Hepatocyte (in vitro differentiated cells): Measurements from ENCODE around the gene FBXO41. TPM values are rescaled to one million over a fixed set of nuclear protein-coding genes. Genes with fewer than 3 reads are reported as not detected.

ENCODE experiments used
- DNase-seq: peaks from one replicate; pipeline ENCODE4 v3.0.0-alpha.2; 2016; ENCODE audit warnings: low spot score
- H2AFZ ChIP-seq: fragments of 200-600 bp; sonication (generic); 2 replicates; pipeline ENCODE4 v1.6.0; 2016; ENCODE audit warnings: antibody characterized with exemption, mild to moderate bottlenecking
- H3K27ac ChIP-seq: fragments of 200-600 bp; sonication (generic); 2 replicates; pipeline ENCODE4 v1.5.1; 2016; ENCODE audit warnings: mild to moderate bottlenecking
- H3K27me3 ChIP-seq: fragments of 200-600 bp; sonication (generic); 2 replicates; pipeline ENCODE4 v1.6.1; 2016
- H3K36me3 ChIP-seq: fragments of 200-600 bp; sonication (generic); replicated peaks from 2 replicates; pipeline ENCODE4 v1.5.1; 2016; ENCODE audit warnings: low read depth; ENCODE audit not compliant: insufficient read depth
- H3K4me1 ChIP-seq: fragments of 200-600 bp; sonication (generic); 2 replicates; pipeline ENCODE4 v1.5.1; 2016; ENCODE audit warnings: mild to moderate bottlenecking, moderate library complexity; ENCODE audit not compliant: insufficient read depth
- H3K4me2 ChIP-seq: fragments of 200-600 bp; sonication (generic); 2 replicates; pipeline ENCODE4 v1.6.0; 2016
- H3K4me3 ChIP-seq: fragments of 200-600 bp; sonication (generic); 2 replicates; pipeline ENCODE4 v1.5.1; 2016; ENCODE audit warnings: mild to moderate bottlenecking
- H3K79me2 ChIP-seq: fragments of 200-600 bp; sonication (generic); 2 replicates; pipeline ENCODE4 v1.6.0; 2017; ENCODE audit warnings: mild to moderate bottlenecking
- H3K9me2 ChIP-seq: fragments of 200-600 bp; sonication (generic); replicated peaks from 2 replicates; pipeline ENCODE4 v1.6.0; 2017; ENCODE audit warnings: mild to moderate bottlenecking; ENCODE audit not compliant: insufficient read depth
- H3K9me3 ChIP-seq: fragments of 200-600 bp; sonication (generic); 2 replicates; pipeline ENCODE4 v1.5.1; 2016; ENCODE audit warnings: low read depth, mild to moderate bottlenecking
- H4K20me1 ChIP-seq: fragments of 200-600 bp; sonication (generic); 2 replicates; pipeline ENCODE4 v1.6.0; 2016; ENCODE audit warnings: mild to moderate bottlenecking; ENCODE audit not compliant: insufficient read depth, poor library complexity, severe bottlenecking
- CTCF ChIP-seq: fragments of 200-600 bp; sonication (generic); IDR thresholded peaks from 2 replicates; pipeline ENCODE4 v1.5.1; 2016; ENCODE audit warnings: antibody characterized with exemption, mild to moderate bottlenecking; ENCODE audit not compliant: poor library complexity
- EZH2 ChIP-seq: fragments of 200-600 bp; sonication (generic); IDR thresholded peaks from 2 replicates; pipeline ENCODE4 v1.6.1; 2016; ENCODE audit warnings: antibody characterized with exemption, mild to moderate bottlenecking, borderline replicate concordance
- EZH2phosphoT487 ChIP-seq: fragments of 200-600 bp; sonication (generic); IDR thresholded peaks from one replicate; pipeline ENCODE4 v1.6.1; 2018; ENCODE audit warnings: antibody characterized with exemption, mild to moderate bottlenecking, low read depth, moderate library complexity; ENCODE audit not compliant: unreplicated experiment, severe bottlenecking
- WGBS: methylation state at CpG from one replicate; pipeline ENCODE4 v1.1.6; 2016; ENCODE audit warnings: low lambda C conversion rate; ENCODE audit errors: missing lambda C conversion rate; 5-methylcytosine and 5-hydroxymethylcytosine counted together
- polyA plus RNA-seq: library from polyadenylated mRNA; unstranded; fragments of >200 nt; fragmentation: Nextera tagmentation; extraction: Ambion mirVana; gene quantifications from 2 replicates; pipeline ENCODE4 v1.2.1, GENCODE V29; 2016
- total RNA-seq: library from RNA; depleted of rRNA; stranded (reverse); fragments of >200 nt; gene quantifications from 2 replicates; pipeline ENCODE4 v1.2.3, GENCODE V29; 2014

Gene FBXO41
- total and polyA plus RNA-seq, 2 experiments from 2014 or later, result 1.2 to 2.1 TPM

GRCh38 chr2:73283545-73284295 is 558 bp downstream of the FBXO41 start:
- Histone ChIP-seq H2AFZ (peak overlapping the region; percentile 94), H3K9me2 (no peaks in the 10 kb centered on the region), H4K20me1 (no peaks in the 10 kb centered on the region), H3K27ac (no peak overlapping the region), H3K4me1 (peaks cover 10% of the 10 kb centered on the region), H3K27me3 (peaks cover 34% of the 10 kb centered on the region), H3K4me2 (peak overlapping the region; percentile 99), H3K79me2 (no peaks in the 10 kb centered on the region), H3K36me3 (no peaks in the 10 kb centered on the region), H3K4me3 (peak overlapping the region; percentile 67), H3K9me3 (no peaks in the 10 kb centered on the region)
- WGBS, result 7% methylated on average over 41 of the region's 43 CpGs
- no peak for TF ChIP-seq CTCF
- DNase-seq, result no peak

DNA sequence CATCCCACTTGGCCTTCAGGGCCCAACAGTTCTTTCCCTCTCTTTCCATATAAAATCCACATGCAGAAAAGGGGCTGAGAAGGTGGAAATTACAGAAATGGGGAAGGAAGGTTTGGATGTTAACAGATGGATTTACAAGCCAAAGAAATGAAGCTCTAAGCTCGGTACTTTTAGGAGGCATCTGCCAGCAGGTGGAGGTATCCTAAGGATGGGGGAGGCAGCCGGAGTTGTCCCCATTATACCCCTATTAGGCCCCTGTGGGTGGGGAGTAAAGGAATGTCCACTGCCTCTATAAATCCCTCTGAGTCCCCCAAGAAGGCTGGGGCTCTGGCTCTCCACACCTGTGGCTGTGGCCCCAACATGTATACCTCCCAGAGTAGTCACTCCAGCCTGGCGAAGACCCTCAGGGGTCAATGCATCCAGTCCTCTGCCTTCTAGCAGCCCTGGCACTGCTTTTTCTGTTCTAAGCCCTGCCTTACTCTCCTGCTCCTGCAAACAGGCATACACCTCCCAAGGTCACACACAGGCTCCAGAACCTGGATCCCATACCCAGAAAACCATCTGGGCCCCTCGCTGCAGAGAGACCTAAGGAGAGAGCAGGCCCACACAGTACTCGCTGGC is 1.2 kb downstream of the FBXO41 start:
- Histone ChIP-seq H2AFZ (no peak overlapping the region), H3K27me3 (peaks cover 28% of the 10 kb centered on the region), H3K4me3 (no peak overlapping the region)

GRCh38 chr2:73281244-73281643 is 3.0 kb downstream of the FBXO41 start:
- Histone ChIP-seq H3K9me2 (no peaks in the 10 kb centered on the region), H2AFZ (no peak overlapping the region), H3K4me2 (no peak overlapping the region), H4K20me1 (no peaks in the 10 kb centered on the region), H3K27me3 (peaks cover 14% of the 10 kb centered on the region), H3K79me2 (no peaks in the 10 kb centered on the region), H3K4me3 (no peak overlapping the region), H3K36me3 (no peaks in the 10 kb centered on the region), H3K27ac (no peak overlapping the region), H3K9me3 (no peaks in the 10 kb centered on the region), H3K4me1 (peaks cover 10% of the 10 kb centered on the region)
- TF ChIP-seq EZH2 (no peak), CTCF (no peak), EZH2phosphoT487 (no peak)
- DNase-seq, result no peak

More for the DNA sequence above, 1.2 kb downstream of the FBXO41 start:
- Histone ChIP-seq H3K4me1 (peaks cover 10% of the 10 kb centered on the region), H3K9me3 (no peaks in the 10 kb centered on the region), H3K9me2 (no peaks in the 10 kb centered on the region), H3K27ac (no peak overlapping the region), H3K79me2 (no peaks in the 10 kb centered on the region), H4K20me1 (no peaks in the 10 kb centered on the region), H3K36me3 (no peaks in the 10 kb centered on the region), H3K4me2 (peak overlapping the region; percentile 99)
- 65% methylated on average over 5 of the region's 5 CpGs for WGBS
- TF ChIP-seq CTCF (no peak), EZH2phosphoT487 (no peak), EZH2 (no peak)
- no peak for DNase-seq
